Measurements from ENCODE around the gene LMF1.
"Not testable (repeated sequence)": the region's sequence is repeated elsewhere in the genome, so short reads cannot be mapped to it uniquely, and the experiment has no call there.

Gene LMF1

DNA sequence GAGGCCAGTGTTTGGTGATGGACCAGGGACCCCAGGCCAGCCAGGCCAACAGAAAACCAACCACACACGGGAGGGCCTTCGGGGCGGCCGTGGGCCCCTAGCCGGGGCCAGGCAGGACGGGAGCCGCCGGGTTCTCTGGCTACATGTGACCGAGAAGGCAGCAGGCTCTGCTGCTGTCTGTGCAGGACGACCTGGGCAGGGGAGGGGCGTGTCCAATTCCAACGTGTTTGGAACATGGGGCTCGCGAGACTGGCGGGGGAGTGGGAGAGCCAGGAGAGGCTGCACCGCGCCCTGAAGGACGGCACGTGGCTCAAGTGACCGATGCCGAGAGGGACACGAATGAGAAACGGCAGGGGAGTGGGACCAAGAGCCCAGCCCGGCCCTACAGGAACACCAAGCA lies 75.4 kb downstream of the LMF1 start:
- no peak for DNase-seq (ENCODE audit: low read depth in 2 of 2)

DNA sequence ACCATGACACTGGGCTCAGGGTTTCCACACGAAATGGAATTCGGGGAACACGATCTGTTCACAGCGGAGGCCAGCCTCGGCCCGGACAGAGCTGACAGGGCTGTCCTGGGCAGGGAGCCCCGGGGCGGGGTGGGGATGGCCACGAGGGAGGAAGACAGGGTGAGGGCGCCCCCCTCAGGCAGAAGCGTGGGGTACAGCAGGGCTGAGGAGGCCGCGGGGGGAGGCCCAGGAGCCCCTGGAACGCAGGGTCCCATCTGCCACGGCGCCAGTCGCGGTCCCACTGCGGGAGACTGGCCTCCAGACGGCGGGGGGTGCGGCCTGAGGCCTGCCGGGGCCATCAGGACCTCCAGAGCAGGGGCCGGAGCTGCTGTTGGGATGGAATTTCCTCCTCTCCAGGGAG lies 75.9 kb downstream of the LMF1 start:
- DNase-seq (ENCODE audit: low read depth in 2 of 2) = no peak

DNA sequence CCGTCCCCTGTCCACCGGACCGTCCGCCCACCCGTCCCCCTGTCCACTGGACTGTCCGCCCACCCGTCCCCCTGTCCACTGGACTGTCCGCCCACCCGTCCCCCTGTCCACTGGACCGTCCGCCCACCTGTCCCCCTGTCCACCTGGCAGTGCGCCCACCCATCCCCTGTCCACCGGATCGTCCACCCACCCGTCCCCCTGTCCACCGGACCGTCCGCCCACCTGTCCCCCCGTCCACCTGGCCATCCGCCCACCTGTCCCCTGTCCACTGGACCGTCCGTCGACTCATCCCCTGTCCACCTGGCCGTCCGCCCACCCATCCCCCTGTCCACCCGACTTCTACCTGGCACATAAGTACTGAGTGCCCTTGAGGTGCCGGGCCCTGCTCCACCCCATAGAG lies 76.6 kb downstream of the LMF1 start:
- DNase-seq (ENCODE audit: low read depth in 2 of 2) = no peak

DNA sequence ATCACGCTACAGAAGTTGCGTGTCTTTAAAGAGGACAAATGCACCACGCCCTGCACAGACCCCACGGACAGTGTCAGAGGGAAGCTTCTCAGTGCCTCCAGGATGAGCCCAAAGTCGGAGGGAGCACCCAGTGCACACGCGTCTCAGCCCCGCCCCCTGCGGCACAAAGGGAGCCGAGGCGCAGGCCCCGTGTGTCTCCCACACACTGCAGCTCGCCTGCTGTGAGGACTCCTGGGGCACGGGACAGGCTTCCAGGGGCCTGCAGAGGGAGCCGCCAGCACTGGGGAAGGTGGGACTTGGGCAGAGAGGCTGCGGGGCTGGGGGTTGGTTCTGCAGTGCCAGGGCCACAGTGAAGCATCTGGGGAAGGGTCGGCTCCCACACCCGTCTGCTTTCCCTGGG lies 77.4 kb downstream of the LMF1 start:
- DNase-seq (ENCODE audit: low read depth in 2 of 2) = no peak

DNA sequence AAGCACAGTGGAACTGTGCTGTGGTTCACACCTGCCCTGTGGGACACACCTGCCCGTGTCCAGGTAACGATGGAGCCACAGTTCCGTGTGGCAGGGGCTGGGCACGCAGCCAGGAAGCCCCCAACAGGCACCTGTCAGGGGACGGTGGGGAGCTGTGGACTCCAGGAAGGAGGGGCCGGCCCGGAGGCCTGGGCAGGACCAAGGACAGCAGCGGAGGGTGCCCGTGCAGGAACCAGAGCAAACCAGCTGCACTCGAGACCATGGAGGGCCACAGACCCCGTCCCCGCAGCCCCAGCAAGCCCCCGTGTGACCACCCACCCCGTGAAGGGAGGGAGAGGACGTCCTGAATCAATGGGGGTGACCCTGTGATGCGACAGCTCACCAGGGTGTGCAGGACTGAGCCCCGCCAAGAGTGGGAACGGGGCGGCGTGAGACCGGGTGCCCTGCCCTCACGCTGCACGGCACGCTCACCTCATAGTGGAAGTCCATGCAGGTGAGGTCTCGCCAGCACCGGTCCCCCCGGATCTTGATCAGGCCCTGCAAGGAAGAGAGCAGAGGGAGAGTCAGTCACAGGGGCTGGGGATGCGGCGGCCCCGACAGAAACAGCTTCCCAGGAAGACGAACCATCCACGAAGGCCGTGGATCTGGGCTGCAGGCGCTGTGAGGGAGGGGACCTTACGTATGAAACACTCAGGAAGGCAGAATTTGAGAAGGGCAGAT lies 78.1 kb downstream of the LMF1 start:
- DNase-seq (ENCODE audit: low read depth in 2 of 2) = no peak

DNA sequence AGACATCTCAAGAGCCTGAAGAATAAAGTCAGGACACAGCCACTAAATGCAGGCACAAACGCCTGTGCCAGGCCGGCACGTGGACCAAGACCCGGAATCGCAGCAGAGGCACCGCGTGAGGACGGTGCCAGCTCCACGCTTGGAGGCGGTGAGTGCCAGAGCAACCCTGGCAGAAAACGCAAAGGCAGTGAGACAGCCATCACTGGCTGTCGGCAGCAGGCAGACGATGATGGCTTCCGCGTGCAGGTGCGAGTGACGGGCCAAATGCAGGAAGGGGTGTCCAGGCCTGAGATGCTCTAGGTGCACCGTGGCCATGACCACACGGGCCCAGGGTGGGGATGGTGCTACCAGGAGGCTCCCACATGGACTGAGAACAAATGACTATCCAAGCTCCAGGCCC lies 78.8 kb downstream of the LMF1 start:
- DNase-seq (ENCODE audit: low read depth in 2 of 2) = no peak

DNA sequence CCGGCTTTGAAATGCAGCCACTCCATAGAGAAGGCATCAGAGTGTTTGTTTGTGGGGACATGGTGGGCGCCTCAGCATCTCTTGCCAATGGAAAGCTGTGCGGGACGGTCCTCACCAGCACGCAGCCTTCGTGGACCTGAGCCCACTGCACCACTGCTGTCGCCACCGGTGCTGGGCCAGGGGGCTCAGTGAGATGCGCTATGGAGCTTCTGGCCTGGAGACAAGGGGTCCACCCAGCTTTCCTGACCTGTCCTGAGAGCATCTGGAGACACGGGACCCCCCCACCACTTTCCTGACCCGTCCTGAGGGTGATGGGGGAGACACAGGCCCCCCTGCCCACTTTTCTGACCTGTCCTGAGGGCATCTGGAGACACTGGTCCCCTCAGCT lies 79.4 kb downstream of the LMF1 start:
- no peak for DNase-seq (ENCODE audit: low read depth in 2 of 2)

DNA sequence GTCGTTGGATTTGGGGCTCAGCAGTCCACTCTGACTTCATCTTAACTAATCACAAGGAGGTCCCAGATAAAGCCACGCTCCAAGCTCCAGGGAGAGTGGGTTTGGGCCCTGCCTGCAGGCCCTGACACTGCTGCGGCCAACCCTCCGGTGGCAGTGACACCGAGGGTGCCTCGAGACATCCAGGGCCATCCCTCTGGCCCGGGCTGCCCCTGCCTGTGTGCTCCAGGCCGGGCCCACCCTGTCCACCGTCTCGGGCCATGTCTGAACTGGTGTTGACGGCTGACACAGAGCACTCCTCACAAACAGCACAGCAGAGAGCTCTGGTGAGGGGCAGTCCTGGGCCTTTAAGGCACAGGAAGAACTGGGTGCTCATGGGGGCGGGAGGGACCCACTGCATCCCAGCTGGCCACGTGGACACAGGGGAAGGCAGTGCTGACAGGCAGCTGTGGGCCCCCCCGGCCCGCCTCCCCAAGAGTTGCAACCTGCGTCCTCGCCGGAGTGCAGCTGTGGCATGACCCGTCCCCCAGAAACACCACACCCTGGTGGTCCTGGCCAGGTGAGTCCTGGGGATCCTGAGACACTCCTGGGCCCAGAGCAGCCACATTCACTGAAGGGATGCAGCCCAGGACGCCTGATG lies 80.0 kb downstream of the LMF1 start:
- no peak for DNase-seq (ENCODE audit: low read depth in 2 of 2)

DNA sequence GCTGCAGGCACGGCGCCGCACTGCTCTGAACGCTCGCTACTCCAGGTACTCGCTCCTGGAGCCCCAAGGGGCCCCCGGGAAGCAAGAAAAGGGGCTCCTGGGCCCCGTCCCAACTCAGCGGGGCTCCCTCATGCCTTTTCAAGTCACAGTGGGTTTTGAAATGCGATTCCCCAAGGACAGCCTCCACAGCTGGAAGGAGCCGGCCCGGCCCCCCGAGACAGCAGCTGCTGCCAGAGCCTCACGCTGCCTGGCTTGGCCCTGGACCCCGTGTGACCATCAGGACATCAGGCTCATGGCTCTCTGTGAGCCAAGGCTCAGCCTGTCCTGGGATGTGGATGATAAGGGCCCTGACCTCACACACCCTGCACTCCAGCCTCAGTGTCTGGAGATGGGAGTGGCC lies 80.6 kb downstream of the LMF1 start:
- no peak for DNase-seq (ENCODE audit: low read depth in 2 of 2)

DNA sequence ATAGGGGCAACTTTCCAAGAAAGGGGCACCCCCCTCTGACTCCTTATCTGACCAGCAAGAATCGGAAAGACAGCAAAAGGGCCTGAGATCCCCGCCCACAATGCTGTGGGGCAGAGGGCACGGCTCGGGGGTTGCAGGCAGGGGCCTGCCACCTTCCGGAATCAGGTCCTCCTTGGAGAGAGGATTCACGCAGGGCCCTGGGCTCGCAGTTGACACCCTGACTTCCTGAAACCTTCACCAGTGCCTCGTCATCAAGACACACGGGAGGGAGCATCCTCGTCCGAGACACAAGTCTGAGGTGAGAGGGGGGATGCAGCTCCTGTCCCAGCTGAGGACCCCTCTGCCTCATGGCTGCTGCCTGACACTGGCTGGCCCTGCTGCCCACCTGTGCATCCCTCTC lies 81.2 kb downstream of the LMF1 start:
- no peak for DNase-seq (ENCODE audit: low read depth in 2 of 2)

DNA sequence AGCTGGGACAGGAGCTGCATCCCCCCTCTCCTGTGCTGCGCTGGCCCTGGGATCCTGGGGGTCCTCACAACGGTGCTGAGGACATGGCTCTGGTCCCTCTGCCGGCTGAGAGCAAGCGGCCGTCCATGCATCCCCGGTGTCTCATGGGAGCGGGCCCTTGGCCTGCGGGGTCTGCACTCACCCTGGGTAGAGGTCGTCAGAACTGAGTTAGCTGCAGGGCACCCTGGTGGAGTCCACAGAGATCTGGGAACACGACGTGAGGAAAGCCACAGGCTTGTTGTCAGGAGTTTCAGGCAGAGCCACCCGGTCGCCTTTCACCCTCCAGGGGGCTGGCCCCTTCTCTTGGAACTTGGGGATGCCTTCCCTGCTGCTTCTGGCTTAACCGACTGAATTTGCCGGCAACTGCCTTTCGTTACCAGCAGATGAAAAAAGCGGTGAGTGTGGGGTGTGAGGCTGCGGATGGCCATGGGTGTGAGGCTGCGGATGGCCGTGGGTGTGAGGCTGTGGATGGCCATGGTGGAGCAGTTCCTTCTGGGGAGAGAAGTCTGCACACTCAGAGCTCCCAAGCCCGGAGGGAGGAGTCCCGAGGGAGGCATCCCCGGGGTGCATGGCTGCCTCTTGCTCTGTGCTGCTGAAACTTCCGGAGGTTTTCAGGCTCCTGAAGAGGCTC lies 81.7 kb downstream of the LMF1 start:
- DNase-seq (ENCODE audit: low read depth in 2 of 2) = no peak

DNA sequence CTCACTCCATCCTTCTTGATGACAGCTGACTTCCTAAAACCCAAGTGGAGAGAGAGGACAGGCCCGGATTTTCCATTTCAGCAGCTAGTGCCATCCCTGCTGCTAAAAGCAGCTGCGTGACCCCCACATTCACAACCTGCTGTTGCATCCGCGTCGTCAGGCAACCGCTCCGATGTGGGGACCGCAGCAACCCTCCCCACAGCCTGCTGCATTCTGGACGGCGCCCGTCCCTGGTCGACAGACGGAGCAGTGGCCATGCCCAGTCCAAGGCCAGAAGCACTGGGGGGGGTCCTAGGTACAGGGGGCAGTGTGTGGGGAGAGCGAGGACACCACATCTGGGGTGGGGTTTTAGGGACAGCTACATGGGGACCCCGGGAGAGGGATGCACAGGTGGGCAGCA lies 82.3 kb downstream of the LMF1 start:
- DNase-seq (ENCODE audit: low read depth in 2 of 2) = not testable (repeated sequence)

DNA sequence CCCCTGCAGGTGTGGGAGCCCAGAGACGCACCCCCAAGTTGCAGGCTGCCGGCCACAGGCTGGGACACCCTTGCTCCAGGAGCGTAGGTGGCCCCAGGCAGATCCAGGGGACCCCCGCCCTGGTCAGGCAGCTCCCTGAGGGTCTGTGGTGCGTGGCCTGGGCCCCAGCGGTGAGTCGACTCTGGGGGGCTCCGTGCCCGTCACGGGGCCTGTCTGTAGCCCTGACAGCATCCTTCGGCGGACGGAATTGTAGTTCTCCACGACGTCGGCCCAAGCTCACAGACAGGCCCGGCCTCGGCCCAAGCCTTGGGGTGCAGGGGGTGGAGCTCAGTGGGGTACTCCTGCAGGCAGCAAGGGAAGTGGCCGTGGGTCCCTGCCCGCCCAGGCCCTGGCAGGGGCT lies 82.9 kb downstream of the LMF1 start:
- no peak for DNase-seq (ENCODE audit: low read depth in 2 of 2)

DNA sequence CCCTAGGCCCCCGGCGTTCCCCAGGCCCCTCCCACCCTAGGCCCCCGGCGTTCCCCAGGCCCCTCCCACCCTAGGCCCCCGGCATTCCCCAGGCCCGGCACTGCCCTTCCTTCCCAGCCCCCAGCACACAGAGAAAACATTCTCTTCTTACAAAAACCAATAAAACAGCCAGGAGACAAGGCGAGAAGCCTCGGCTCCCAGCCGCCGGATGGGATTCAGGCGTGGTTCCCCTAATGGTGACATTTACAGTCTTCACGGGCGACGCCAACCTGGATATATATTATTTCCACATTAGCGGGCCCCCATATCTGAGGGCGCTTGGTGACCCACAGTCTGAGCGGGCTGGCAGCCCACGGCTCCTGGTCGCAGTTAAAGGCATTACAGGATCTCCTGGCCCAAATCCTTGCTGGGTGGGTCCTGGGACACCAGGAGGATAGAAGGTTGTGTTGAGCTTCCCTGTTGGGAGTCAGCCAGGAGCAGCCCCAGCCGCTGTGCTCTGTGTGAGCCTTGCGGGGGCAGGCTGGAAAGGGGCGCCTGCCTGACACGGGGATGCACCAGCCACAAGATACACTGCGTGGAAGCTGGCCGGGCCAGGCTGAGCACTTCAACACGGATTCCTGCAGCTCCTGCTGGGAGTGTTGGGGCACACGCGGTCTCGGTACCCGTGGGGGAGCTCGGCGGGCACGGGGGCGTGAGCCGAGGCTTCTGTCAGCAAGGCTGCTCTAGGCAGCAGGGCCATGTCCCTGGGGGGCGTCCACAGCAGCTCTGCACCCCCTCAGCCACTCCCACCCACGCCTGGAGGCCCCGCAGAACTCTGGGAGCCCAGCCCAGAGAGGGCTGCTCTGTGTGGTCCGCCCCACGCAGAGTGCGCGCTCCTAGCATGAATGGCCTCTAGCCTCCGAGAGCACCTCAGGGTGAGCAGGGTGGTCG lies 83.7 kb downstream of the LMF1 start:
- DNase-seq (ENCODE audit: low read depth in 2 of 2) = no peak

DNA sequence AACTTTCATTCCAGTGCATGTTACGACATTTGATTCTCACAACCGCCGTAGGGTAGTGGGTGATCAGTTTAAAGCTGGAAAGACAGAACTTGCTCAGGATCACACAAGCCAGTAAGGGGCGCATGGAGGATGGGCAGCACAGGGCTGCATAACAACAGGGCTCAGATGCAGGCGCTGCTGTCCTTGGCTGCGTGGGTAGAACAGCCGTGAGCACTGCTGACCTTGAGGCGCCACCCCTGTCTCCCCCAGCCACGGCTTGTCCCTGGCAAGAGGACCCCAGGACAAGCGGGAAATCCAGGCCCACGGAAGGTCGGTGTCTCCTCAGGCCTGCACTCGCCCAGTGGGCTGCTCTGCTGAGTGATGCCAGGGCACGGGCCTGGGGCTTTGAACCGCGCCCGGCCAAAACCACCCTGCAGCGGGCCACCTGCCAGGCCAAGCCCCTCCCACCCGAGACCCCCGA lies 84.7 kb downstream of the LMF1 start:
- DNase-seq (ENCODE audit: low read depth in 2 of 2) = no peak

DNA sequence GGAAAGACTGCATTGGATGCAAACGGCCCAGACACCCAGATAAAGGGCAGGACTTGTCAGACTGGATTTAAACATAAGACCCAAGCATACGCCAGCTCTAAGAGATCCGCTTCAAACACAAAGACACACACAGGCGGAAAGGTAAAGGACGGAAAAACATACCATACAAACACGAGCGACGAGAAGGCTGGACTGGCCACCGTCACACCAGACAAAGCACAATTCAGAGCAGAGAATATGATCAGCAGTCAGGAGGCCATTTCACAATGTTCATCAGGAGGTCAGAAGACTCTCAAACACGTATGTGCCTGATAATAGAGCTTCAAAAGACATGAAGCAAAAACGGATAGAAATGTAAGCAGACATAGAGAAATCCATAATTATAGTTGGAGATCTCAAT lies 85.4 kb downstream of the LMF1 start:
- no peak for DNase-seq (ENCODE audit: low read depth in 2 of 2)

DNA sequence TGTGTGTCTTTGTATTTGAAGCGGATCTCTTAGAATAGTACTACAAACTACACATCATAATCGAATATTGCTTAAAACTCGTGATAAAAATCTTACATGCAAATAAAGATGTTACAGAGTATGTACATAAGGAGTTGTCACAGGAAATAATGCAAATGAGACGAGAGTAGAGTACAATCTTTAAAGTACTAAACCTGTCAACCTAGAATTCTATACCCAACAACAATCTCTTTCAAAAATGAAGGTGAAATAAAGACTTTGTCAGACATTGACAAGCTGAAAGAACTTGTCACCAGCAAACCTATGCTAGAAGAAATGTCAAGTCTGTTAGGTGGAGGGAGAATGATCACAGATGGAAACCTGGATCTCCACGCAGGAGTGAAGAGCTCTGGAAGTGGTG lies 86.6 kb downstream of the LMF1 start:
- DNase-seq (ENCODE audit: low read depth in 2 of 2) = no peak

DNA sequence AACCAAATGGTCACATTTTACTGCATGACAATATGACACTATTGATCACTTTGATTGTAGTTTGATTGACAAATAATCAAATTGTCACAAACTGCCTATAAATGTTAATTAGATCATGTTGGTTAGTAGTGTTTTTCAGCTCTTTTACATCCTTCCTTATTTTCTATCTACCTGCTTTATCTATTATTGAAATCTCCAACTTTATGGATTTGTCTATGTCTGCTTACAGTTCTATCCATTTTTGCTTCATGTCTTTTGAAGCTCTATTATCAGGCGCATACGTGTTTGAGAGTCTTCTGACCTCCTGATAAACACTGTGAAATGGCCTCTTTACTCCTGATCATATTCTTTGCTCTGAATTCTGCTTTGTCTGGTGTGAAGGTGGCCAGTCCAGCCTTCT lies 87.0 kb downstream of the LMF1 start:
- DNase-seq (ENCODE audit: low read depth in 2 of 2) = no peak

DNA sequence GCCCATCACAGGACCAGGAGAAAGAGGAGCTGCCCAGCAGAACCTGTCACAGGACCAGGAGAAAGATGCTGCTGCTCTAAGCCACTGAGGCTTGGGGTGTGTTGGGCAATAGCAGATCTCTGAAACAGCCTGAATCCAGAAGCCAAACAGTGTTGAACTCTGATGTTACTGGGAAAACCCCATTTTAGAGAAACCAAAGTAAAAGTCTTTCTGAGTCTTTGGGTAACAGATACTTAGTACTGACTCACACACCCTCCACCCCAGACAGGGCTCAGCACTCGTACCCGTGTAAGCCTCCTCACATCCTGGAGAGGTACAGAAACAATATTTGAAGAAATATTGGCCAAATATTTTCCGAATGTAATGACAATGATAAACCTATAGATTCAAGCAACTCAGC lies 87.4 kb downstream of the LMF1 start:
- DNase-seq (ENCODE audit: low read depth in 2 of 2) = no peak

DNA sequence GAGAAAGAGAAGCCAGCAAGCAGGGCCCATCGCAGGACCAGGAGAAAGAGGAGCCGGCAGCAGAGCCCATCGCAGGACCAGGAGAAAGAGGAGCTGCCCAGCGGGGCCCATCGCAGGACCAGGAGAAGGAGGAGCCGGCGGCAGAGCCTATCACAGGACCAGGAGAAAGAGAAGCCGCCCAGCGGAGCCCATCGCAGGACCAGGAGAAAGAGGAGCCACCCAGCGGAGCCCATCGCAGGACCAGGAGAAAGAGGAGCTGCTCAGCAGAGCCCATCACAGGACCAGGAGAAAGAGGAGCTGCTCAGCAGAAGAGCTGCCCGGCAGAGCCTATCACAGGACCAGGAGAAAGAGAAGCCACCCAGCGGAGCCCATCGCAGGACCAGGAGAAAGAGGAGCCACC lies 88.1 kb downstream of the LMF1 start:
- not testable (repeated sequence) for DNase-seq (ENCODE audit: low read depth in 2 of 2)

DNA sequence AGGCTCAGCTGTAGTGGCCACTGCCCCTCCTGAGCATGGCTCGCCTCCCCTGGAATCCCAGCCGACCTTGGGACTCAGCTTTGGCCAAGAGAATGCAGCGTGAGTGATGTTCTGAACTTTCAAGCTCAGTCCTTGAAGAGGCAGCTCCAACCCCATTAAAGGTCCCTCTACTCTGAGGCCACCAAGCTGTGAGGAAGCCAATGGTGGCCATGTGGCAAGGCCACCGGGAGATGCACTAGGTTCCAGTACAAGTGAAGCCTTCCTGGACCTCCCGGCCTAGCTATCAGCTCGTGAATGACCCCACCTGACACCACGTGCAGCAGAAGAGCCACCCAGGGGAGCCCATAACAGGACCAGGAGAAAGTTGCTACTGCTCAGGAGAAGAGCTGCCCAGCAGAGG lies 88.5 kb downstream of the LMF1 start:
- DNase-seq (ENCODE audit: low read depth in 2 of 2) = no peak

Data from stimulated activated CD4-positive, alpha-beta T cell treated with anti-CD3 and anti-CD28 coated beads, Interleukin-15, amount 100 ng/mL, for 48 hours (primary cell).